ENCODE measurements around the gene SYT17.

The SYT17 gene

GRCh38 chr16:19127674-19128131 lies 40.3 kb upstream of the SYT17 start:
- H3K9me3 ChIP-seq (ENCODE audit: insufficient read depth, low read depth, low read length), result 0 out of 2 replicates have a peak, but pooled peaks cover 4% of the 10 kb centered on the region
- no peaks in the 10 kb centered on the region for H4K20me1 ChIP-seq (ENCODE audit: insufficient read depth, low read length, poor library complexity, severe bottlenecking)
- no peaks in the 10 kb centered on the region for H3K36me3 ChIP-seq (ENCODE audit: insufficient read depth, low read length)
- no peak for TF ChIP-seq EZH2phosphoT487 (IDR thresholded peaks at IDR 0.05; ENCODE audit: borderline replicate concordance)
- no peak for TF ChIP-seq CTCF (conservative IDR thresholded peaks at IDR 0.05; ENCODE audit: low read length)
- no peak overlapping the region for H3K4me3 ChIP-seq (ENCODE audit: low read length, poor library complexity, severe bottlenecking)
- no peaks in the 10 kb centered on the region for H3K79me2 ChIP-seq (ENCODE audit: insufficient read depth, low read length)
- H3K4me1 ChIP-seq (ENCODE audit: insufficient read depth, low read length, poor library complexity, severe bottlenecking), result peaks cover 13% of the 10 kb centered on the region
- no peak overlapping the region for H3K4me2 ChIP-seq (ENCODE audit: low read depth, low read length, poor library complexity, severe bottlenecking)
- H3K27me3 ChIP-seq (ENCODE audit: insufficient read depth, low read length, poor library complexity, severe bottlenecking), result no peaks in the 10 kb centered on the region
- no peaks in the 10 kb centered on the region for H3K9me2 ChIP-seq (replicated peaks; ENCODE audit: low read depth, low read length)
- H2AFZ ChIP-seq (ENCODE audit: low read length), result no peak overlapping the region
- H3K9ac ChIP-seq (ENCODE audit: low read depth, low read length, poor library complexity, severe bottlenecking), result no peak overlapping the region
- H3F3A ChIP-seq (ENCODE audit: low read depth), result no peaks in the 10 kb centered on the region

- Histone ChIP-seq H3K79me2 (ENCODE audit: insufficient read depth, low read length) (no peaks in the 10 kb centered on the region), H3K36me3 (ENCODE audit: insufficient read depth, low read length) (no peaks in the 10 kb centered on the region), H3K4me3 (ENCODE audit: low read length, poor library complexity, severe bottlenecking) (no peak overlapping the region), H3K27me3 (ENCODE audit: insufficient read depth, low read length, poor library complexity, severe bottlenecking) (no peaks in the 10 kb centered on the region), H3K9me3 (ENCODE audit: insufficient read depth, low read depth, low read length) (0 out of 2 replicates have a peak, but pooled peaks cover 4% of the 10 kb centered on the region), H3F3A (ENCODE audit: low read depth) (no peaks in the 10 kb centered on the region), H3K9me2 (replicated peaks; ENCODE audit: low read depth, low read length) (no peaks in the 10 kb centered on the region), H3K9ac (ENCODE audit: low read depth, low read length, poor library complexity, severe bottlenecking) (no peak overlapping the region), H2AFZ (ENCODE audit: low read length) (no peak overlapping the region), H4K20me1 (ENCODE audit: insufficient read depth, low read length, poor library complexity, severe bottlenecking) (no peaks in the 10 kb centered on the region), H3K4me2 (ENCODE audit: low read depth, low read length, poor library complexity, severe bottlenecking) (no peak overlapping the region), H3K4me1 (ENCODE audit: insufficient read depth, low read length, poor library complexity, severe bottlenecking) (peaks cover 13% of the 10 kb centered on the region)
- TF ChIP-seq CTCF (conservative IDR thresholded peaks at IDR 0.05; ENCODE audit: low read length) (no peak), EZH2phosphoT487 (IDR thresholded peaks at IDR 0.05; ENCODE audit: borderline replicate concordance) (no peak)
Observed at GRCh38 chr16:19128454-19129200, 39.4 kb upstream of the SYT17 start.

GRCh38 chr16:19130385-19130784 lies 37.7 kb upstream of the SYT17 start:
- no peaks in the 10 kb centered on the region for H4K20me1 ChIP-seq (ENCODE audit: insufficient read depth, low read length, poor library complexity, severe bottlenecking)
- 0 out of 2 replicates have a peak, but pooled peaks cover 3% of the 10 kb centered on the region for H3K9me3 ChIP-seq (ENCODE audit: insufficient read depth, low read depth, low read length)
- peaks cover 13% of the 10 kb centered on the region for H3K4me1 ChIP-seq (ENCODE audit: insufficient read depth, low read length, poor library complexity, severe bottlenecking)
- peak overlapping the region; percentile 42 for H3K4me2 ChIP-seq (ENCODE audit: low read depth, low read length, poor library complexity, severe bottlenecking)
- H3K79me2 ChIP-seq (ENCODE audit: insufficient read depth, low read length), result no peaks in the 10 kb centered on the region
- H3F3A ChIP-seq (ENCODE audit: low read depth), result no peaks in the 10 kb centered on the region
- H3K27me3 ChIP-seq (ENCODE audit: insufficient read depth, low read length, poor library complexity, severe bottlenecking), result no peaks in the 10 kb centered on the region
- no peak overlapping the region for H3K4me3 ChIP-seq (ENCODE audit: low read length, poor library complexity, severe bottlenecking)
- H2AFZ ChIP-seq (ENCODE audit: low read length), result no peak overlapping the region
- no peaks in the 10 kb centered on the region for H3K9me2 ChIP-seq (replicated peaks; ENCODE audit: low read depth, low read length)
- no peak overlapping the region for H3K9ac ChIP-seq (ENCODE audit: low read depth, low read length, poor library complexity, severe bottlenecking)
- H3K36me3 ChIP-seq (ENCODE audit: insufficient read depth, low read length), result no peaks in the 10 kb centered on the region
- TF ChIP-seq EZH2phosphoT487 (IDR thresholded peaks at IDR 0.05; ENCODE audit: borderline replicate concordance) (no peak), CTCF (conservative IDR thresholded peaks at IDR 0.05; ENCODE audit: low read length) (no peak)

All from Loucy (cell line).